Stimulated activated CD4-positive, alpha-beta T cell treated with anti-CD3 and anti-CD28 coated beads, Interleukin-15, amount 100 ng/mL, for 24 hours (primary cell): ENCODE results near the gene PRPF31.

Source experiments
- DNase-seq: peaks from one replicate; pipeline ENCODE4 v3.0.0-alpha.2; 2020

Gene PRPF31

DNA sequence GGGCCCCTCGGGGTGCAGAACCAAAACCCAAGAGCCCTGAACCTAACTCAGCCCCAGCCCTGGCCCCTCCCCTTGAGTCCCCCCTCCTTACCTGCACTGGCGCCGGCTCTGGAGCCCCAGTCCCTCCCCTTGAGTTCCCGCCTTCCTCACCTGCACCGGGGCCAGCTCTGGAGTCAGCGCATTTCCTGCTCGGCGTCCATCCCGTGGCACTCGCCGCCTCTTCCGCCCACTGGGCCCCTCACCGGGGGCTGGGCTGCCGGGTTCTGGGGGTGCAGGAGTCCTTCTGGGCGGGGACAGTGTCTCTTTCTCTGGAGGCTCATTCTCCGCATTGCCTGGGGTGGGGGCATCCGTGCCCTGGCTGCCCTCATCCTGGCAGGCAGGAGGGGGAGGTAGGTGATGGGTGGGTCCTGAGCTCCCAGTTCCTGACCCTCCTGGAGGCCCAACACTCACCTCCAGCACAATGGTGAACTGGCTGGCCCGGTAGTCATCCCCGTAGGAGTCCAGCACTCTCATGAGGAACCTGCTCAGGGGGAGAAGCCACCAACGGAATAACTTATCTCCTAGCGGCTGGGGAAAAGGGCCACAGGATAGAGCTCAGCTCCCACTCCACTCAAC, 7.6 kb upstream of the PRPF31 start:
- DNase-seq, result no peak

GRCh38 chr19:54108496-54108895, 7.1 kb upstream of the PRPF31 start:
- no peak for DNase-seq

GRCh38 chr19:54109651-54110050, 5.9 kb upstream of the PRPF31 start:
- no peak for DNase-seq

DNA sequence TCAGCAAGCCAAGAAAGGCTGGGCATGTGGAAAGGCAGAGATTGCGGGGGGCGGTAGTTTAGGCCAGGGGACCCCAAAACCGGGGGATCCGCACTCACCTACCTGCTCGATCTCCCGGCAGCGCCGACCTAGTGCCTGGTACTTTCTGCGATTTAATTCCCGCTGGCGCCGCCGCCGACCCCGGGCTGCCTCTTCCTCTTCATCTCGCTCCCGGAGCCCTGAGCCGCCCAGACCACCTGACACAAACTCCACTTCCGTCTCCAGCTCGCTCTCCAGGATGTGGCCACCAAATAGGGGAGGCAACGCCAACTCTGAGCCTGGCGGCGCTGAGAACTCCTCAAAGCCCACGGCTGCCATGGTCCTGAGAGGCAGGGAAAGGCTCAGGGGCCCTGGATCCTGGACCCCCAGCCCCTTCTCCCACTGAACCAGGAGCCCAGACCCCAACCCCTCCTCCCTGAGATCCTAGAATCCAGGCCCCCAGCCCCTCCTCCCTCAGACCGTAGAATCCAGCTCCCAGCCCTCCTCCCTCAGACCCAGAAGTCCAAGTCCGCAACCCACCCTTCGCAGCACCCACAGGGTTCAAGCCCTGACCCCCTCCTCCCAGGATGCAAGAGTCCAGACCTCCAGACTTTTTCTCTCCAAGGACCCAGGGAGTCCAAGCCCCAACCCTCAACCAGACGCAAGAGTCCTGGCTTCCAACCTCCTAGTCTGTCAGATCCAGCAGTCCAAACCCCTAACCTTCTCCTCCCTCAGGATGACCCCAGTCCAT, 1.0 kb upstream of the PRPF31 start:
- peak; percentile 69 for DNase-seq

GRCh38 chr19:54121259-54121658, 5.7 kb downstream of the PRPF31 start:
- DNase-seq, result no peak

- DNase-seq, result no peak
Observed at GRCh38 chr19:54123682-54124081, 8.1 kb downstream of the PRPF31 start.

GRCh38 chr19:54124393-54124792, 8.8 kb downstream of the PRPF31 start:
- DNase-seq, result no peak

GRCh38 chr19:54125713-54126112, 10.2 kb downstream of the PRPF31 start:
- DNase-seq, result no peak

DNA sequence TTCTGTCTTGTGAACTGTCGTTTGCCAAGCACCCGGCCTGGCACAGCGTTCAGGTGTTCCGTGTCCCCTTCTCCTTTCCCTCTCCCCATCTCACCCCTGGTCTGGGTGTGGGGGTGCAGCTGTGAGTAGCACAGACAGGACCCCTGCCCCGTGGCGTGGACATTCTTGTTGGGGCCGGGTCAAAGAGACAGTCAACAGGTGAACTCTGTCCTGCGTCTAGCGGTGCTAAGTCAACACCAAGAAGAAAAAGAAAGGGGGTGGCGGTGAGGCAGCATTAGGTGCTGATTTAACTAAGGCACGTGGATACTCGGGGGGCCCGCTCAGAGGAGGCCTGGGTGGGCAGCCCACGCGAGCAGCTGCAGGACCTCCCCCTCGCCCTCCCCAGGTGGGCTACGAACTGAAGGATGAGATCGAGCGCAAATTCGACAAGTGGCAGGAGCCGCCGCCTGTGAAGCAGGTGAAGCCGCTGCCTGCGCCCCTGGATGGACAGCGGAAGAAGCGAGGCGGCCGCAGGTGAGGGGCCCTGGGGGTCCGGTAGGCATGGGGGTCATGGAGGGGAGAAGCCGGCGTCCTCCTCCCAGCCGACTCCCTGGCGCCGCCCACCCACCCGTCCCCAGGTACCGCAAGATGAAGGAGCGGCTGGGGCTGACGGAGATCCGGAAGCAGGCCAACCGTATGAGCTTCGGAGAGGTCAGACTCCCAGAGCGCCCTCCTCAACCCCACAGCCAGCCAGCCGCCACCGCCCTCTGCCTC, 12.3 kb downstream of the PRPF31 start:
- no peak for DNase-seq

DNA sequence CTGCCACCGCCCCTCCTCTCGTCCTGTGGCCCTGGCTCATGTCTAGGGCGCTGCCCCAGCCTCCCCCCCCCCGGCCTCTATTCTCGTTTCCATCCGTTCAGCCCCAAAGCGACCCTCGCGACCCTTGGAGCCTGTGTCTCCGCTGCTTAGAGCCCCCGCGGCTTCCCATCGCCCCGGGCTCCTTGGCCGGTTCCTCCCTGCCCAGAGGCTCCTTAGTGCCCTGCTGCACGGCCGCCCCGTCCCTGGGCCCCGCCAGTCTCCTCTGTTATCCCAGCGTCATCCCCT, 12.8 kb downstream of the PRPF31 start:
- DNase-seq, result no peak

GRCh38 chr19:54128796-54129616, 13.5 kb downstream of the PRPF31 start:
- no peak for DNase-seq

DNA sequence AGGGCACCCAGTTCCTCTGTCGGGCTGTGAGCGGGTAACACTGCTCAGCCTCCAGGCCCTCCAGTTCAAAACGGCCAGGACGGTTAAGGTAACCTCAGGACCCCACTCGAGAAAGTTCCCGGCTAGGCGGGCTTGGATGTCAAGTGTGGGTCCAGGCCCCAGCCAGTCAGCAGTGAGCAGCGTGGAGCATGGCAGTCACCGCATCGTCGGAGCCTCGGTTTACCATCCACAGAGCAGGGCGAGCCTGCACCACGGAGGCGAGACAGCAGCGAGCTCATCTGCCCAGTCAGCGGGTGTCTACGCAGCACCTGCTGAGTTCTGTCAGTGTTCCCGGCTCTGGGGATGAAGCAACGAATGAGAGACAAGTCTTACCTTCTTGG, 14.1 kb downstream of the PRPF31 start:
- no peak for DNase-seq

DNA sequence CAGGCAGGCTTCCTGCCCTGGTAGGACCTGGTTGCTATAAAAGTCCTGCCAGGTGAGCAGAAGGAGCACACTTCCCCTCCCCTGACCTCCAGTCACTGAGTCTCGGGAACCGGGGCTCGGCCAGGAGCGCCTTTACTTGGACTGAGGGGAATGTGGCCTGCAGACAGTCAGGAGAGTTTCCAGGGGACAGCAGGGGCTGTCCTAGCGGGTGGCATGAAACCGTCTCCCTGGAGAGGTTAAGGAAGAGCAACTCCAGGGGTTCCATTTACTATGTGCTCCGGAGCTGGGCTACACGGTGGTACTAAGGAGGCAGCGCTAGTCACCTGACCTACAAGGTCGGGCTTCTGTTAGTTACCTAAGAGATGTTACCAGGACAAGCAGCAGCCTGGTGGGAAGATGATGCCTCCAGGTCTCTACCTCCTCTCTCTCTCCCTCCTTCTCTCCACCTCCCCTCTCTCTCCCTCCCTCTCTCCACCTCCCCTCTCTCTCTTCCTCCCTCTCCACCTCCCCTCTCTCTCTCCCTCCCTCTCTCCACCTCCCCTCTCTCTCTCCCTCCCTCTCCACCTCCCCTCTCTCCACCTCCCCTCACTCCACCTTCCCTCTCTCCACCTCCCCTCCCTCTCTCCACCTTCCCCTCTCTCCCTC, 17.9 kb downstream of the PRPF31 start:
- no peak for DNase-seq

DNA sequence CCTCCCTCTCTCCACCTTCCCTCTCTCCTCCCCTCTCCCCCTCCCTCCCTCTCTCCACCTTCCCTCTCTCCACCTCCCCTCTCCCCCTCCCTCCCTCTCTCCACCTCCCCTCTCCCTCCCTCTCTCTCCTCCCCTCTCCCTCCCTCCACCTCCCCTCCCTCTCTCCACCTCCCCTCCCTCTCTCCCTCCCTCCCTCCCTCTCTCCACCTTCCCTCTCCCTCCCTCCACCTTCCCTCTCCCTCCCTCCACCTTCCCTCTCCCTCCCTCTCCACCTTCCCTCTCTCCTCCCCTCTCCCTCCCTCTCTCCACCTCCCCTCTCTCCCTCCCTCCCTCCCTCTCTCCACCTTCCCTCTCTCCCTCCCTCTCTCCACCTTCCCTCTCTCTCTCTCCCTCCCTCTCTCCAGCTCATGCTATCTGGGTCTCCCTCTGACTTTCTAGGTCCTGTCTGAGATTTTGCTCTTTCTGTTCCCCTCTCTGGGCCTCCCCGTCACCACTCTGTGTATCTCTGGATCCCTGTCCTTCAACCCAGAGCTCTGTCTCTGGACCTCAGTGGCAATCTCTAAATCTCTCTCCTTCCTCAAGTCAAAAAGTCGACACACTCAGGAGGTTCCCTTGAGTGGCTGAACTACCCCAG, 18.5 kb downstream of the PRPF31 start:
- no peak for DNase-seq

GRCh38 chr19:54136086-54136863, 20.7 kb downstream of the PRPF31 start:
- DNase-seq, result no peak

- peak; percentile 99 for DNase-seq
Observed at GRCh38 chr19:54136864-54137698, 21.5 kb downstream of the PRPF31 start.

DNA sequence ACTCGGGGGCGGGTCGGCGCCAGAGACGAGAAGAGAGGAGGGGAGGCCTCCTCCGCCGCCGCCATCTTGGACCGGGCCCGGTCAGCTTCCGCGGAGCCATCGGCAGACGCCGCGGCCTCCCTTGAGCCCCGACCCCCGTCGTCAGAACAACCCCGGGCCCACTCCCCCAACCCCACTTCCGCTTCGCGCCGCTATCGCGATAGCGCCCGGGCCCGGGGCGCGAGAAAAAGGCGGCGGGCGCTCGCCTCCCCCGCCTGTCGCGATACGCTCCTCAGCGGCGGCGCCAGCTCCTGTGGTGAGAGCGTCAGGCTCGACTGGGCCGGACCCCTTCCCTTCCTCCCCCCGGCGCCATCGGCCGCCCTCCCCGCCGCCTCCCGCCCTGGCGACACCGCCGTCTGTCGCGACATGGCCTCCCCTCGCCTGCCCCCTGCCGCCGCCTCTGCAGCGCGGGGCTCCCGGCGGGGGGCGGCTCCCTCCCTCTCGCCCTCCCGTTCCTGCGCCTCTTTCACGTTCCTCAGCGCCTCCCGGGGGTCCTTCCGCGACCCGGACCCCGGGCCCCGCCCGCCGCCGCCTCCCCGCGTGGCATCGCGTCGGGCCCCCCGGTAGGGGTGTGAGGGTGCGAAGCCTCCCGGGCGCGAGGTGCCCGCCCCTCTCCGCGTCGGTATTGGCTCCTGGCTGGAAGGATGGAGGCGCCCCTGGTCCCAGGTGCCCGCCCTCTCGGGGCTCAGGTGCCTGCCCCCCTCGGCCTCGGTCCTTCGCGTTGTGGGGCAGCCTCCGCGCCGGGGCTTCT, 22.3 kb downstream of the PRPF31 start, which contains the start of gene CNOT3:
TSS of gene CNOT3 (plus strand) at position 64 of the 790 bp plus-strand sequence. CDS start 5,217 bp downstream, outside the sequence.
- DNase-seq, result peak; percentile 51

DNA sequence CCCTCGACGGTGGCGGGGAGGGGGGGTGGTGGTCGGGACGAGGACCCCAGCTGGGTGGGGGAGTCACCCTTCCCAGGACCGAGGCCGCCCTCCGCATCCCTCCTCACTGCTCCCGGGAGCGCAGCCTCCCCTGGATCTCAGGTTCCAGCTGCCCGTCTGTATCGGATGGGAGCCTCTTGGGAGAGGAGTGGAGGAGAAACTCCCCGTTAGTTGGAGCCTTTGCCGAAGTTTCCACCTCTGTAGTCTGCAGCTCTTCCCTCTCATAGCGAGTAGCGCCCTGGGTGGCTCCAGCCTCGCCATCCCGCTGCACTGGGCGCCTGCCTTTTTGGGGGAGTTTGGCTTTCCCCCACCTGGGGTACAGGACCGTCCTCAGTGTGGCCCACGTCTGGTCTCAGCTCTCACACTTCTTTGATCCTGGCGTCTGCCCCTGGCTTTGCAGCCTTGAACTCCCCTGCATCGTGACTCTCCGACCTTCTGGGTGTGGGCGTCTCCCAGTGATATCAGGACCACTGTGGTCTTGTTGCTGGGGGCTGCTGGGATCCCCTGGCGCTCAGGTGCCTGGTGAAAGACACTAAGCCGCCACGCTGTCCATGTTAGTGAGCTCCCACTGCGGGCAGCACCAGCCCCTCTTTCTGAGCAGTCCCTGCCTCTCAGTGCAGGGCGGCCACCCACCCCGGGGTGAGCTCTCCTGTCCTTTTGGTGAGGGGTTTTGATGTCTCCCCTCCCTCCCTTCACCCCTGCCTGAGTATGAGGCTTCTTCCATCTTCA, 23.1 kb downstream of the PRPF31 start:
- peak; percentile 47 for DNase-seq

- no peak for DNase-seq
Observed at GRCh38 chr19:54141356-54141755, 25.8 kb downstream of the PRPF31 start.
